ENCODE data around the gene ATAD2B. TPM values are rescaled to one million over a fixed set of nuclear protein-coding genes. Genes with fewer than 3 reads are reported as not detected.

ATAD2B gene
- total and polyA plus RNA-seq, 2 of the 8 experiments (the other 6 are each of a cell fraction or from before 2014, with no cell fraction given) = 3.4 to 16.1 TPM

DNA sequence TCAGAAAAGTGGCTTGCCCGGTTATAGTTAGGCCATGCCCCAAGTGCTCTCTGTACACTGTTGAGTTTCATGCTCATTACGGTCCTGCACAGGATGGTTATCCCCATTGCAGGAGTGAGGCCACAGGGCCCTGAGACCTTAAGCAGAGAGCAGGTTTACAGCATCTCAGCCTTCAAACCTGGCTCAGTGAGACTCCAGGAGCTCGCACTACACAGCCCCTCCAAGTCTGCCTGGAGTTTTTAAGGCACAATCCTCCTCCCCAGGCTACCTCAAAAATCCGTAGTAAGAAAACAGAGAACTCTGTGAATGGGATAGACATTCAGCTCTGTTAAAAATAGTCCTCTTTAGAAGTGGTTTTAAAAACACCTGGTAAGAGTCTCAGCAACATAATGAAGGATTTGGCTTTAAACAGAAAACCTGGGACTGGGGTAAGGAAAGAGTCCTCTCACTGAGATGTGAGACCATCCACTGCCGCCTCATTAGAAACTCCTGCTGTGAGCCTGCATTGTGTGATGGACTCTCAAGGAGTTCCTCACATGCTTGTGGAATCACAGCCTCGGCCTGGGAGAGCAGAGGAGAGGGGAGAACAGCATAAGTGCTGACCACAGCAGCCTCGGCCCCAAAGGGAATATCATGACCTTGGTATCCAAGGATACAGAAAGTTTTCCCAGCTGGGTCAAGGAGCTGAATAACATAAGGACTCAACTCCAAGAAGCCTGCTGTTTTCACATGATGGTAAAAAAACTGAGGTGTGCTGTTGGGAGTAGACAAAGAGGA, 214.8 kb downstream of the ATAD2B start:
- DNase-seq (ENCODE audit: low read depth in 1 of 2, low spot score in 2 of 2) (peak in 1 of 2 experiments; percentile 54), FAIRE-seq (peak; percentile 84)
- no peak overlapping the region for H3K4ac ChIP-seq (replicated peaks; ENCODE audit: insufficient read length, low read depth, low read length)
- H2AK5ac ChIP-seq (ENCODE audit: low read depth, low read length) = no peak overlapping the region
- H3K18ac ChIP-seq (ENCODE audit: extremely low read depth, low read length) = 0 out of 2 replicates have a peak overlapping the region, but pooled peaks have one; percentile 48
- TF ChIP-seq MAFK (IDR thresholded peaks at IDR 0.05; ENCODE audit: low read depth, low read length) = peak; percentile 10; the same call in 1 of the 2 replicates
- TF ChIP-seq BCL11A (IDR thresholded peaks at IDR 0.05; ENCODE audit: low read depth in 2 of 2, low read length in 2 of 2) = no peak
- TF ChIP-seq, protein P1, sequence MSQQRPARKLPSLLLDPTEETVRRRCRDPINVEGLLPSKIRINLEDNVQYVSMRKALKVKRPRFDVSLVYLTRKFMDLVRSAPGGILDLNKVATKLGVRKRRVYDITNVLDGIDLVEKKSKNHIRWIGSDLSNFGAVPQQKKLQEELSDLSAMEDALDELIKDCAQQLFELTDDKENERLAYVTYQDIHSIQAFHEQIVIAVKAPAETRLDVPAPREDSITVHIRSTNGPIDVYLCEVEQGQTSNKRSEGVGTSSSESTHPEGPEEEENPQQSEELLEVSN (IDR thresholded peaks at IDR 0.05) = peak; percentile 45; the same call in 1 of the 2 replicates
- TF ChIP-seq HDAC2 (IDR thresholded peaks at IDR 0.05; ENCODE audit: borderline replicate concordance in 1 of 2, low read depth in 2 of 2, low read length in 2 of 2) = 0 out of 4 replicates have a peak, but pooled peaks of 1 of the 2 experiments have one; percentile 67
- no peaks in the 10 kb centered on the region for H4K20me1 ChIP-seq (replicated peaks in 1 of 2; ENCODE audit: control insufficient read depth in 1 of 2, insufficient read depth in 2 of 2, low read length in 2 of 2)
- no peak overlapping the region for H3K14ac ChIP-seq (ENCODE audit: insufficient read length)
- peak overlapping the region; percentile 14 to 26; a peak in 2 of 4 replicates for H3K4me2 ChIP-seq (ENCODE audit: insufficient read depth in 1 of 2, low read depth in 2 of 2, low read length in 2 of 2)
- H2BK20ac ChIP-seq (ENCODE audit: low read length) = no peak overlapping the region
- H4K8ac ChIP-seq (ENCODE audit: extremely low read depth, insufficient read depth, low read length) = no peak overlapping the region
- 0 out of 2 replicates have a peak overlapping the region, but pooled peaks have one; percentile 62 for H2BK12ac ChIP-seq (ENCODE audit: low read depth, low read length)
- H3K23me2 ChIP-seq (ENCODE audit: low read depth, low read length) = no peaks in the 10 kb centered on the region
- no peak overlapping the region for H2AFZ ChIP-seq (ENCODE audit: low read length)
- H2BK5ac ChIP-seq (ENCODE audit: low read depth, low read length) = peak overlapping the region; percentile 76
- WGBS, 2 experiments (ENCODE audit: extremely low coverage in 1 of 2, insufficient coverage in 1 of 2, insufficient read length in 1 of 2, insufficient replicate concordance in 2 of 2, low coverage in 1 of 2, low lambda C conversion rate in 2 of 2, missing lambda C conversion rate in 1 of 2) = 57% methylated on average over 7 of the region's 7 CpGs; no CpG with 5 or more reads in 1 of the 2 experiments
- CTCF ChIA-PET (ENCODE audit: partially characterized antibody) = interaction anchor here (0.5 kb wide), 1 partner anchor 207 kb away, joined by 4 read pairs; no protein-coding TSS in a partner anchor
- no peak overlapping the region for H3K4me3 ChIP-seq (ENCODE audit: extremely low read depth in 1 of 4, insufficient read depth in 2 of 4, low read depth in 3 of 4, low read length in 4 of 4)
- no peak overlapping the region for H4K5ac ChIP-seq (ENCODE audit: insufficient read length, low read depth, low read length)
- no peak overlapping the region for H3K23ac ChIP-seq (ENCODE audit: insufficient read length)
- H4K91ac ChIP-seq (replicated peaks; ENCODE audit: insufficient read length, low read length) = no peak overlapping the region
- H2BK15ac ChIP-seq (ENCODE audit: low read length) = no peak overlapping the region; the same call in 1 of the 2 replicates
- no peaks in the 10 kb centered on the region for H3K79me2 ChIP-seq (ENCODE audit: control insufficient read depth in 1 of 2, insufficient read depth in 2 of 2, low read length in 2 of 2)
- H3K9me3 ChIP-seq (ENCODE audit: insufficient read depth in 2 of 2, low read depth in 1 of 2, low read length in 1 of 2) = no peaks in the 10 kb centered on the region
- no peaks in the 10 kb centered on the region for H3K27me3 ChIP-seq (replicated peaks in 1 of 4; ENCODE audit: control insufficient read depth in 3 of 4, extremely low read depth in 1 of 4, insufficient read depth in 3 of 4, low read length in 3 of 4)
- peaks cover 5 to 11% (median 9%) of the 10 kb centered on the region in 4 experiments for H3K4me1 ChIP-seq (replicated peaks in 1 of 4; ENCODE audit: control insufficient read depth in 3 of 4, insufficient read depth in 4 of 4, low read length in 3 of 4)
- H3K36me3 ChIP-seq (ENCODE audit: control insufficient read depth in 2 of 4, insufficient read depth in 4 of 4, low read length in 3 of 4) = no peaks in the 10 kb centered on the region
- H3K9ac ChIP-seq (replicated peaks in 1 of 4; ENCODE audit: extremely low read depth in 1 of 4, low read depth in 3 of 4, low read length in 3 of 4) = no peak overlapping the region; a peak in 2 of 7 replicates
- H3K79me1 ChIP-seq (ENCODE audit: low read depth, low read length) = no peaks in the 10 kb centered on the region
- H3K56ac ChIP-seq (replicated peaks; ENCODE audit: insufficient read length, low read depth, low read length) = no peak overlapping the region
- H2BK120ac ChIP-seq (replicated peaks; ENCODE audit: low read depth, low read length) = no peak overlapping the region
- no peak overlapping the region for H3K27ac ChIP-seq (ENCODE audit: low read depth, low read length)
- POLR2A ChIA-PET (ENCODE audit: partially characterized antibody) = no interaction called here

Data from H1 (cell line).